NK-92 (cell line): ENCODE data around the gene ADAMTSL3.

ENCODE experiments used
- DNase-seq: peaks from one replicate; lab custom pipeline; 2025; ENCODE audit not compliant: unreplicated experiment; lab: John Stamatoyannopoulos, UW

ADAMTSL3 gene

GRCh38 chr15:83653639-83654378 lies at the start of gene ADAMTSL3:
Gene ADAMTSL3 (plus strand): TSS chr15:83654123. CDS start chr15:83655762, 1,639 bp downstream.
- DNase-seq, result no peak

GRCh38 chr15:83604549-83604948 lies 49.4 kb upstream of the ADAMTSL3 start:
- no peak for DNase-seq

DNA sequence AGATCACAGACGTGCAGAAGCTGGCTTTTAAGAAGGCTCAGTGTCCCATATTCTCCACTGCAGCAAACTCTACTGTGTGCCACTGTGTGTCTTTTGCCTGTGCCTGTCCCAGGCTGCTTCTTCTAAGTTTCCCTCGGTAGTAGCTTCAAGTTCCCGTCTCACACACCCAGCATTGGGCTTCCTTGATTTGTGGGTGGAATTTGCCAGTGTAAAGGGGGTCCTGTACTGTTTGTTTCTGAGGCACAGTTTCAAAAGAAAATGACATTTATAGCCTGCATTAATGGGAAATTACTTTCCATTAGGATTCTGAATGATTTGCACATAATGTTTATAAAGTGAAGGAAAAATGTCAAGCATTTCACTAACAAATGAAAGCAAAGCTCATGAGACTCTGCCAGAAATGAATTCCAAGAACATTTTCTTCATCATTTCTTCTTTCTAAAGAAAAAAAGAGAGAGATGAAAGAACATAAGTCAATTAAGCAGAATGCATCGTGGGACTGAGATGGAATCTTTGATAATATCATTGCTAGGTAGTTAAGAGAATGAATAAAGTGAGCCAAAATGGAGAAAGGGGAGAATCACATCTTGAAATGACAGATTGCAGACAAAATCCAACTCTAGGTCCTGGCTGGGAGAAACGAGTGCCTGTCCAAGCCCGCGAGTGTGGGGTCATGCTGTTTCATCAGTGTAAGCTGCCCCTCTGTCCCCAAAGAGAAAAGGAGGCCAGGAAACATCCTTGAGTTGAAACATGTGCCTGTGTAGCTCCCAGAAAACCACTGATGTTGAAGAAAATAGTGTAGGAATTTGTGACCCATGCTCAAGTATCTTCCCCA lies 48.6 kb upstream of the ADAMTSL3 start:
- DNase-seq, result no peak

DNA sequence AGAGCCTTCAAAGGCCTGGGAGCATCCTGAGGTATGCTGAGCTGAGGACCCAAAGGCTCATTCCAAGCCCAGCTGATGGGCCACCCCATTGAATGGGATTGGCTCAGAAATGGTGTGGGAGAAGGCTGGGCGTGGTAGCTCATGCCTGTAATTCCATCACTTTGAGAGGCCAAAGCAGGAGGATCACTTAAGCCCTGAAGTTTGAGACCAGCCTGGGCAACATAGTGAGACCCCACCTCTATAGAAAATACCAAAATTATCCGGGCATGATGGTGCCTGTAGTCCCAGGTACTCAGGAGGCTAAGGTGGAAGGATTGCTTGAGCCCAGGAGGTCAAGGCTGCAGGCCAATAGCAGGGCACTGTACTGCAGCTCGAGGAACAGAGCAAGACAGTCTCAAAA lies 43.8 kb upstream of the ADAMTSL3 start:
- no peak for DNase-seq

- DNase-seq, result no peak
Observed at GRCh38 chr15:83610901-83611685, 42.8 kb upstream of the ADAMTSL3 start.

- DNase-seq, result no peak
Observed at GRCh38 chr15:83612226-83612625, 41.7 kb upstream of the ADAMTSL3 start.

DNA sequence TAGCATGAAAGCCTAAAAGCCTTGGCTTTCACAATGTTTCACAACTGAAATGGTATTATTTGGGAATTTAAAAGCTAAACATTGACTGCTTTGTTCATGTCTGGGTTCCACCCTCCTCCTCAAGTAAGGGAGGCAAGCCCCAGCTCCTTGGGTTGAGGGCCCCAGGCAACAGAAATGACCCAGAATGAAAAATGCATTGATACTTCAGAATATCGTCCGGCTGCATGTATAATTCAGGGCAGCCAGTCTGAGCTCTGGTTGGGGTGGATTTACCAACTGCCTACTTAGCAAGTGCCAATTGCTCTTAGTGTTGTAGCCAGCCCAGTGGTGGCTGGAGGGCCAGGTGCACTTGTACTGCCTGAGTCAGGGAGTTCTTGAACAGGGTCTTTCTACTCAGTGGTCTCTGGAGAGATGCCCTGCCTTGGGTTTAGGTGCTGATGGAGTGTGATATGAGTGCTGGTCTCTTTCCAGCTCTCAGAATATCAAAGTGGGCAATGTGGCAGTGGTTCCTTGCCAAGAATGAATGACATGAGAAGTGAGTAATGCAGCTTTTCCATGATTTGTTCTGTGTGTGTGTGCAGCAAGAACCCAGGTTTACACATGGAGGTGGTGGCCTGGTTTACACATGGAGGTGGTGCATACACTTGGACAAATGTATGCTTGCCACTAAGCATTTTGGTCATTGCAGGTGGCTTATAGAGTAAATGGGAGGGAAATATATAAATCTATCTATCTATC lies 40.9 kb upstream of the ADAMTSL3 start:
- DNase-seq, result no peak

DNA sequence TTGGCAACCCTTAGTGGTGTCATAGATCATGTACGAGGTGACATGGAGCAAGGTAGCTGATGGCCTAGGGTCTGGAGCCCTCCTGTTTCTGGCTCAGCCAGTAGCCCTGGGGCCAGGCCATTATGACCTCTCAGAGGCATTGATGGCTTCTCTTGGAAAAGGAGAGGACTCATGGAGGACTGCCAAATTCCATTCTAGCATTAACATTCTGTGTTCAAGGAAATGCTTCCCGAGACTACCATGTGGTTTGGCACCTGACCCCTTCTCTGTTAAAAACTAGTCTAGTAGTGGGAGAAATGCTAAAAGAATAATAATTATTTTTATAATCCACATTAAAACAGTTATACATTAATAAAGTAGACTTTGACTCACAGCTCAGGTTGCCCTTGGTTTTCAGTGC lies 40.2 kb upstream of the ADAMTSL3 start:
- no peak for DNase-seq

GRCh38 chr15:83616840-83617239 lies 37.1 kb upstream of the ADAMTSL3 start:
- no peak for DNase-seq

- no peak for DNase-seq
Observed at GRCh38 chr15:83626171-83626802, 27.6 kb upstream of the ADAMTSL3 start.

DNA sequence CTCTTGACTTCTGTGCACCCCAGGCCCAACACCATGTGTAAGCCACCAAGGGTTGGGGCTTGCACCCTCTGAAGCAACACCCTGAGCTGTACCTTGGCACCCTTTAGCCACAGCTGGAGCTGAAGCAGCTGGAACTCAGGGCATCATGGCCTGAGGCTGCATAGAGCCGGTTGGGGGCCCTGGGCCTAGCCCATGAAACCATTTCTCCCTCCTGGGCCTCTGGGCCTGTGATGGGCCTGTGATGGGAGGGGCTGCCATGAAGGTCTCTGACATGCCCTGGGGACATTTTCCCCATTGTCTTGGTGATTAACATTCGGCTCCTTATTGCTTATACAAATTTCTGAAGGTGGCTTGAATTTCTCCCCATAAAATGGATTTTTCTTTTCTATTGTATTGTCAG lies 22.4 kb upstream of the ADAMTSL3 start:
- no peak for DNase-seq

- no peak for DNase-seq
Observed at GRCh38 chr15:83643201-83643600, 10.7 kb upstream of the ADAMTSL3 start.

- DNase-seq, result no peak
Observed at GRCh38 chr15:83644439-83644838, 9.5 kb upstream of the ADAMTSL3 start.

GRCh38 chr15:83650831-83651230 lies 3.1 kb upstream of the ADAMTSL3 start:
- DNase-seq, result no peak

DNA sequence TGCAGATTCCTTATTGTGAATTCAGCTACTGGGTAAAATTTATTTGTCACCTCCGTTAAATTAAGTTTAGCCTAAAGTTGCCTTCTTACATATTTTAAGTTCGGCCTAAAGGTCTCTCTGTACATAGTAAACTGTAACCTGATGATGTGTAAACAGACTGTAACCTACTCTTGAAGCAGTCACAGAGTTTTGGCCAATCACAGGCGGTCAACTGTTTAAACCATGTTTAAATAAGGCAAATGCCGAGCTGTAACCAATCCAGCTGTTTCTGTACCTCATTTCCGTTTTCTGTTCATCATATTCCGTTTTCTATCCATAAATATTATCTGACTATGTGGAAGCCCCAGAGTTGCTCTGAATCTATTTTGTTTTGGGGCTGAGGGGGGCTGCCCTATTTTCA lies 2.4 kb upstream of the ADAMTSL3 start:
- no peak for DNase-seq

DNA sequence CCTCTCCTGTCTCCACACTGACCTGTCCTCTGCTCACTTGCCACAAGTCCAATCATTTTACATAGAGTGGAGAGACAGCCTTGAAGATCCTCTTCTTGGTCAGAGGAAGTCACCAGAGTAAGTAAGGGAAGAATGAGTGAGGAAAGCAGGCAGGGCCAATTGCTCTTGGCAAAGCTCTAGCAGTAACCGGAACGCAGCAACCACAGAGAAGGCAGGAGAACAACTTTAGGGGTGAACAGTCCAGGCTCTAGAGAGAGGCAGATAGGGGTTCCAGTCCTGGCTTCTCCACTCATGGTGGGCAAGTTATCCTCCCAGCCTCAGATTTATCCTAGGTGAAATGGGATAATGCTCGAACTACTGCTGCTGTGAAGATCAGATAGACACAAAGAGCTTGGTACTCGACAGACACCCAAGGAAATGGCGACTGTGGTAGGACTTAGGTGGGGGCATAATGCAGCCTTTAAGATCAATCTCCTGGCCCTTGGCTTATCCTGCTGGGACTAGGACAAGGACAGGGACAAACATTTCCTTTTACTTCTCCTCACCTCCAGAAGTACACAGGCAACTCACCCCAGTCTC lies 1.2 kb upstream of the ADAMTSL3 start:
- no peak for DNase-seq

GRCh38 chr15:83653288-83653638 lies 660 bp upstream of the ADAMTSL3 start:
- no peak for DNase-seq

- DNase-seq, result no peak
Observed at GRCh38 chr15:83654379-83655236, 685 bp downstream of the ADAMTSL3 start.

DNA sequence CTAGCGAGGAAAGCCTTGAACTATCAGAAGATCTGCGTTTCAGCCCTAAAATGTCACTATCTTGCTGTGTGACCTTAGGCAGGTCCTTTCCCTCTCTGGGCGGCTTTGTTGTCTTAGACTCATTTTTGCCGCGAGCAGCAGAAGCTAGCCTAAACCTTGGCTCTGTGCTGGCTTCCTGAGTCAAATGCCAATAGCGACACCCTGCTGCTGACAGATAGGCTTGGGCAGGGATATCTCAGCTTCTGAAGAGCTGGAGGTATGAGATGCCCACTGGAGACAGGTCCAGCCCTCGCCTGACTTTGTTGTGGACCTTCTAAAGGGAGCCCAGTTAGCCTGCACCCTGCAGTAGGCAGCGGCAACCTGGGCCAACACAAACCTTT lies 1.3 kb downstream of the ADAMTSL3 start:
- DNase-seq, result no peak
